Smooth muscle cell (in vitro differentiated cells): ENCODE measurements around the gene CDC6. TPM values are rescaled to one million over a fixed set of nuclear protein-coding genes. Genes with fewer than 3 reads are reported as not detected.
A peak's percentile ranks its signal among the peaks of the same experiment; 100 is the strongest.

Experiments
- DNase-seq: peaks from one replicate; lab custom pipeline; 2025; ENCODE audit not compliant: unreplicated experiment; lab: John Stamatoyannopoulos, UW
- H2AFZ ChIP-seq: fragments of 200-600 bp; sonication (generic); 2 replicates; pipeline ENCODE4 v1.6.0; 2016; ENCODE audit warnings: antibody characterized with exemption, low read depth, mild to moderate bottlenecking
- H3F3A ChIP-seq: fragments of 200-600 bp; sonication (generic); 2 replicates; pipeline ENCODE4 v1.6.0; 2017; ENCODE audit warnings: antibody characterized with exemption, low read depth
- H3K27ac ChIP-seq: fragments of 200-600 bp; sonication (generic); 2 replicates; pipeline ENCODE4 v1.5.1; 2016; ENCODE audit warnings: low read depth, mild to moderate bottlenecking
- H3K27me3 ChIP-seq: fragments of 200-600 bp; sonication (generic); 2 replicates; pipeline ENCODE4 v1.6.1; 2016; ENCODE audit warnings: low read depth, mild to moderate bottlenecking
- H3K36me3 ChIP-seq: fragments of 200-600 bp; sonication (generic); 2 replicates; pipeline ENCODE4 v1.5.1; 2016; ENCODE audit warnings: low read depth
- H3K4me1 ChIP-seq: fragments of 200-600 bp; sonication (generic); 2 replicates; pipeline ENCODE4 v1.5.1; 2016; ENCODE audit warnings: low read depth
- H3K4me2 ChIP-seq: fragments of 200-600 bp; sonication (generic); 2 replicates; pipeline ENCODE4 v1.6.0; 2016; ENCODE audit warnings: mild to moderate bottlenecking
- H3K4me3 ChIP-seq: fragments of 200-600 bp; sonication (generic); 2 replicates; pipeline ENCODE4 v1.5.1; 2016; ENCODE audit warnings: mild to moderate bottlenecking
- H3K79me2 ChIP-seq: fragments of 200-600 bp; sonication (generic); 2 replicates; pipeline ENCODE4 v1.6.0; 2016; ENCODE audit warnings: low read depth, mild to moderate bottlenecking
- H3K9ac ChIP-seq: fragments of 200-600 bp; sonication (generic); 2 replicates; pipeline ENCODE4 v1.6.0; 2016; ENCODE audit warnings: low read depth
- H3K9me3 ChIP-seq: fragments of 200-600 bp; sonication (generic); replicated peaks from 2 replicates; pipeline ENCODE4 v1.5.1; 2016; ENCODE audit warnings: low read depth
- H4K20me1 ChIP-seq: fragments of 200-600 bp; sonication (generic); 2 replicates; pipeline ENCODE4 v1.6.0; 2016; ENCODE audit warnings: low read depth
- WGBS: methylation state at CpG from one replicate; pipeline ENCODE4 v1.1.7; 2016; ENCODE audit warnings: low lambda C conversion rate; 5-methylcytosine and 5-hydroxymethylcytosine counted together
- polyA plus RNA-seq: library from polyadenylated mRNA; unstranded; fragments of >200 nt; fragmentation: Nextera tagmentation; extraction: Ambion mirVana; gene quantifications from 2 replicates; pipeline ENCODE4 v1.2.1, GENCODE V29; 2016
- total RNA-seq: library from RNA; depleted of rRNA; stranded (reverse); fragments of >200 nt; gene quantifications from 2 replicates; pipeline ENCODE4 v1.2.3, GENCODE V29; 2014
- TF ChIP-seq, protein P1 (sequence below): fragments of 200-600 bp; sonication (generic); IDR thresholded peaks from 2 replicates; pipeline ENCODE4 v1.5.1; 2017; ENCODE audit warnings: borderline replicate concordance, mild to moderate bottlenecking, antibody characterized with exemption; ENCODE audit not compliant: insufficient read depth, poor library complexity, severe bottlenecking

CDC6 gene
- total and polyA plus RNA-seq, 2 experiments from 2014 or later = 5.5 to 15.1 TPM

DNA sequence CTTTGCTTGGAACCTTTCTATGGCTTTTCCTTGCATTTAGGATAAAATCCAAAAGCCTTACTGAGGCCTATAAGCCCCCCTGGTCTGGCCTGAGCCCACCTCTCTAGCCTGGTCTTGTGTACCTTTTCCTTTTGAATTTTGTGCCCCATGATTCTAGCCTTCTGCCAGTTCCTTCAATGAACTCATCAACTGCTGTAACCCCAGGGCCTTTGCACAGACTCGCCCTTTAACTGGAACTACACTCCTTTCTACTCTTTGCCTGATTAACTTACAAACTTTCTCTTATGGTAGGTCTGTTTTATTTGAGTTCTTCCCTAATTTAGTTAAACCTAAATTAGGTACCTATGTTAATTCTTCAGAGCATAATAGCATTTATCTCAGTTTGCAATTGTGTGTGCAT lies 52.6 kb downstream of the CDC6 start:
- Histone ChIP-seq H3K36me3 (no peaks in the 10 kb centered on the region), H3K27ac (peak overlapping the region; percentile 89), H2AFZ (no peak overlapping the region), H3K79me2 (peaks cover 35% of the 10 kb centered on the region), H3K9me3 (no peaks in the 10 kb centered on the region), H3K9ac (no peak overlapping the region), H3K4me3 (no peak overlapping the region), H3F3A (peaks cover 12% of the 10 kb centered on the region), H3K4me2 (no peak overlapping the region), H3K27me3 (no peaks in the 10 kb centered on the region), H3K4me1 (peaks cover 32% of the 10 kb centered on the region), H4K20me1 (peaks cover 81% of the 10 kb centered on the region)
- TF ChIP-seq, protein P1, sequence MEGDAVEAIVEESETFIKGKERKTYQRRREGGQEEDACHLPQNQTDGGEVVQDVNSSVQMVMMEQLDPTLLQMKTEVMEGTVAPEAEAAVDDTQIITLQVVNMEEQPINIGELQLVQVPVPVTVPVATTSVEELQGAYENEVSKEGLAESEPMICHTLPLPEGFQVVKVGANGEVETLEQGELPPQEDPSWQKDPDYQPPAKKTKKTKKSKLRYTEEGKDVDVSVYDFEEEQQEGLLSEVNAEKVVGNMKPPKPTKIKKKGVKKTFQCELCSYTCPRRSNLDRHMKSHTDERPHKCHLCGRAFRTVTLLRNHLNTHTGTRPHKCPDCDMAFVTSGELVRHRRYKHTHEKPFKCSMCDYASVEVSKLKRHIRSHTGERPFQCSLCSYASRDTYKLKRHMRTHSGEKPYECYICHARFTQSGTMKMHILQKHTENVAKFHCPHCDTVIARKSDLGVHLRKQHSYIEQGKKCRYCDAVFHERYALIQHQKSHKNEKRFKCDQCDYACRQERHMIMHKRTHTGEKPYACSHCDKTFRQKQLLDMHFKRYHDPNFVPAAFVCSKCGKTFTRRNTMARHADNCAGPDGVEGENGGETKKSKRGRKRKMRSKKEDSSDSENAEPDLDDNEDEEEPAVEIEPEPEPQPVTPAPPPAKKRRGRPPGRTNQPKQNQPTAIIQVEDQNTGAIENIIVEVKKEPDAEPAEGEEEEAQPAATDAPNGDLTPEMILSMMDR = no peak
- WGBS = 100% methylated on average over 1 of the region's 1 CpG
- no peak for DNase-seq

DNA sequence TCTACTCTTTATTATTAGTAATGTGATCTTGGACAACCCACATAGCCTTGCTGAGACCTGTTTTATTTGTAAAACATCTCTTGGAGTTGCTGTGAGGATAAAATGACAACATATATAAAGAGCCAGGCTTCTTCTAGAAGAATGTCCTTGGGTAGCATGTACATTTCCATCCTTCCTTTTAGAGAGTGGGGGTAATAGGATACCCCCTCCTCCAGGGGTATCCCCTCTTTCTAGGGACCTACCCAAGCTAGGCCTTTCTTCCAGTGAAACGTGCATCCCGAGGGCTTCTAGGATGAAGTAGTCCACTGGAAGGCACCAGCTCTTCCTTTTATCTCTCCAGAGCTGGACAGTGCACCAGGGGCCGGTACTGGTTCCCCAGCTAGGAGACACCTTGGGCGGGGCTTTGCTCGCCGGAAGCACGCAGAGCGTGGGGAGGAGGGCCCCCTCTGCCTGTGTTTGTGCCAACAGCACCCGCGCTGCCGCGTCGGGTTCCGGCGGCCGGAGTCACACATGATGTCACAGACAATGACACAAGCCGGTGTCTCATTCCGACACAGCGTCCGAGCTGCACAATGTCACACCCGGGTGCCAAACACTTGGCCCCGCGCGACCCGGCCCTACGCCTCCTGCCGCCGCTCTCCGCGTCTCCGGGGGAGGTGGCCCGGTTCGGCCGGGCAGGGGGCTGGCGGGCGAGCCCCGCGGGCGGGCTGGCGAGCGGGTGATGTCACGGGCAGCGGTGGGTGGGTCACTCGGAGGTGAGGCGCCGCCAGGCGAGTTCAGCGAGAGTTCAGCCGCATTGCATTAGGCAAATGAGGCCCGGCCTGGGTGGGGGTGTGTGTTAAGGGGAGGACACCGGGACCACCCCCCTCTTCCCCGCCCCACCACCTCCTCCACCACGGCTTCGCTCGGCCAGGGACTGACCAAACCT lies 53.5 kb downstream of the CDC6 start:
- DNase-seq = peak; percentile 74
- H3K4me1 ChIP-seq = peaks cover 40% of the 10 kb centered on the region
- peak overlapping the region; percentile 44 for H2AFZ ChIP-seq

DNA sequence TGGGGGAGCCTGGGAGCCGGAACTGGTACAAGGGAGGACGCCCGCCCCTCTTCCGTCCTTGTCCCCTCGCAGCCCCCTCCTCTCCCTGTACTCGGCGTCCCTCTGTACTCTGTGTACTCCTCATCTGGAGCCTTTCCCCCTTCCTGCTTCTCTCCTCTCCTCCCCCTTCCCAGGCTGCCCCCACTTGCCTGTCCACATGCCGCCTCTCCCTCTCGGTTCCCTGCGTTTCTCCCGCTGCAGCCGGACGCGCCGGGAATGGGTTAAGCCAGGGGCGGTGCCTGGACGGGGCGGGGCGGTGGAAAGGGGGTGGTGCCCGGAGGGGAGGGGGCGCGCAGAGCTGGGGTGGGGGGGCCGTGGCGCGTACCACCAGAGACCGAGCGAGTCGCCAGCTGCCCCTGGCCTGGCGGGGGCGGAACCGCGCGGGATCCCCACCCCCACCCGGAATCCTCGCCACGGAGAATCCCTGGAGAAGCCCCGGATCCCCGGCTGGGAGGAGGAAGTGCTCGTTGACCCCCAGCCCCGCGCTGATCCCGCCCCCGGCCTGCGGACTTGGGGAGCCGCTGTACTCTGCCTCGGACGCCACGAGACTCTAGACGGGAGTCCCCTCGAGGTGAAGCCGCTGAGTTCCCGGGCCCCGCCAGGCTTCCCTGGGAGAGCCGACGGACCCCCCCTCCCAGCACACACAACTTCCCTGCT lies 54.3 kb downstream of the CDC6 start:
- Histone ChIP-seq H3K4me1 (peaks cover 49% of the 10 kb centered on the region), H3F3A (peaks cover 12% of the 10 kb centered on the region), H4K20me1 (peaks cover 80% of the 10 kb centered on the region), H3K27ac (peak overlapping the region; percentile 89), H3K9me3 (no peaks in the 10 kb centered on the region), H3K4me2 (peak overlapping the region; percentile 99), H3K79me2 (peaks cover 41% of the 10 kb centered on the region), H3K9ac (peak overlapping the region; percentile 91), H2AFZ (no peak overlapping the region), H3K27me3 (no peaks in the 10 kb centered on the region), H3K4me3 (peak overlapping the region; percentile 90), H3K36me3 (no peaks in the 10 kb centered on the region)
- TF ChIP-seq, protein P1 = no peak
- WGBS = under 1% methylated on average over 14 of the region's 55 CpGs
- DNase-seq = peak; percentile 85

More for the DNA sequence above, 53.5 kb downstream of the CDC6 start:
- peaks cover 34% of the 10 kb centered on the region for H3K79me2 ChIP-seq
- H3K9ac ChIP-seq = peak overlapping the region; percentile 91
- H3K9me3 ChIP-seq = no peaks in the 10 kb centered on the region
- peak overlapping the region; percentile 99 for H3K4me2 ChIP-seq
- H3F3A ChIP-seq = peaks cover 12% of the 10 kb centered on the region
- WGBS = under 1% methylated on average over 42 of the region's 55 CpGs
- peak overlapping the region; percentile 90 for H3K4me3 ChIP-seq
- no peaks in the 10 kb centered on the region for H3K36me3 ChIP-seq
- TF ChIP-seq, protein P1 = no peak
- H3K27ac ChIP-seq = peak overlapping the region; percentile 89
- H4K20me1 ChIP-seq = peaks cover 81% of the 10 kb centered on the region
- no peaks in the 10 kb centered on the region for H3K27me3 ChIP-seq
